Measurements from ENCODE around the gene MMP7.

DNA sequence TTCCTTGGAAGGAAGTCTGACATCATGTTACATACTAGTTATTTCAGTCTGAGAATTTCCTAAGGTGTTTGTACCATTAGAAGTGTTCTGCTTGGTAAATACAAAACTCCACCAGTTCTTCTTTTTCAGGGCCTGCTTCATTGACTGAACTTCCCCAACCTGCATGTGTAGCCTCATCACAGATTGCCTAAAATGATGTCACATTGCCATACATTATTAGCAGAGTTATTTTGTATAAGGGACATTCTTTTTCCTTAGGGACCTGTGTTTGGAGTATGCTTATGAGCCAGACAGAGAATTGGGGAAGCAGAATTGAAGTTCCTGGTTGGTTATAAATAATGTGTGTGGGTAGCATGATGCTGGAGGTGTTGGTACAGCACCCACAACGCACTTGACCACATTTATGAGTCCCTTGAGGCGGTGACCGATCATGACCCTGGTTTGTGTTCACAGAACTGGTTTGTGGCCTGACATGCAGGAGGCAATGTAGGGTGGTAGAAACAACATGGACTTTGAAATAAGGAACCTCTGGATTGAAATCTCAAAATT lies 16.4 kb upstream of the MMP7 start:
- TF ChIP-seq EZH2 (IDR thresholded peaks at IDR 0.05) (no peak), EZH2phosphoT487 (IDR thresholded peaks at IDR 0.05) (no peak)
- TF ChIP-seq, protein P1, sequence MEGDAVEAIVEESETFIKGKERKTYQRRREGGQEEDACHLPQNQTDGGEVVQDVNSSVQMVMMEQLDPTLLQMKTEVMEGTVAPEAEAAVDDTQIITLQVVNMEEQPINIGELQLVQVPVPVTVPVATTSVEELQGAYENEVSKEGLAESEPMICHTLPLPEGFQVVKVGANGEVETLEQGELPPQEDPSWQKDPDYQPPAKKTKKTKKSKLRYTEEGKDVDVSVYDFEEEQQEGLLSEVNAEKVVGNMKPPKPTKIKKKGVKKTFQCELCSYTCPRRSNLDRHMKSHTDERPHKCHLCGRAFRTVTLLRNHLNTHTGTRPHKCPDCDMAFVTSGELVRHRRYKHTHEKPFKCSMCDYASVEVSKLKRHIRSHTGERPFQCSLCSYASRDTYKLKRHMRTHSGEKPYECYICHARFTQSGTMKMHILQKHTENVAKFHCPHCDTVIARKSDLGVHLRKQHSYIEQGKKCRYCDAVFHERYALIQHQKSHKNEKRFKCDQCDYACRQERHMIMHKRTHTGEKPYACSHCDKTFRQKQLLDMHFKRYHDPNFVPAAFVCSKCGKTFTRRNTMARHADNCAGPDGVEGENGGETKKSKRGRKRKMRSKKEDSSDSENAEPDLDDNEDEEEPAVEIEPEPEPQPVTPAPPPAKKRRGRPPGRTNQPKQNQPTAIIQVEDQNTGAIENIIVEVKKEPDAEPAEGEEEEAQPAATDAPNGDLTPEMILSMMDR (IDR thresholded peaks at IDR 0.05) = no peak

Data from neural progenitor cell (in vitro differentiated cells).